Measurements from ENCODE around the gene SEC14L5. TPM values are rescaled to one million over a fixed set of nuclear protein-coding genes. Genes with fewer than 3 reads are reported as not detected.

Gene SEC14L5
- total RNA-seq, 6 experiments from 2014 or later, result not detected

- no peak overlapping the region for H3K27ac Mint-ChIP-seq
- no peaks in the 10 kb centered on the region; the same call in 1 of the 2 replicates for H3K4me1 Mint-ChIP-seq (ENCODE audit: low read depth)
- no peak for DNase-seq
- H3K9me3 Mint-ChIP-seq, result no peaks in the 10 kb centered on the region
- peaks cover 26% of the 10 kb centered on the region for H3K27me3 Mint-ChIP-seq (ENCODE audit: insufficient read depth)
- H3K4me3 Mint-ChIP-seq, result no peak overlapping the region
- H3K36me3 Mint-ChIP-seq (ENCODE audit: low read depth), result no peaks in the 10 kb centered on the region
- no peak for TF ChIP-seq CTCF (IDR thresholded peaks at IDR 0.05)
These were observed 10.9 kb downstream of the SEC14L5 start for GRCh38 chr16:4968879-4969483.

GRCh38 chr16:4970010-4970409, 11.9 kb downstream of the SEC14L5 start:
- H3K4me1 Mint-ChIP-seq (ENCODE audit: low read depth), result no peaks in the 10 kb centered on the region; the same call in 1 of the 2 replicates
- no peak for TF ChIP-seq CTCF (IDR thresholded peaks at IDR 0.05)
- no peaks in the 10 kb centered on the region for H3K9me3 Mint-ChIP-seq
- peaks cover 23% of the 10 kb centered on the region for H3K27me3 Mint-ChIP-seq (ENCODE audit: insufficient read depth)
- no peaks in the 10 kb centered on the region for H3K36me3 Mint-ChIP-seq (ENCODE audit: low read depth)
- H3K4me3 Mint-ChIP-seq, result no peak overlapping the region
- DNase-seq, result no peak
- no peak overlapping the region for H3K27ac Mint-ChIP-seq

- Mint-ChIP-seq H3K27ac (no peak overlapping the region), H3K36me3 (ENCODE audit: low read depth) (no peaks in the 10 kb centered on the region), H3K27me3 (ENCODE audit: insufficient read depth) (peaks cover 26% of the 10 kb centered on the region), H3K4me3 (no peak overlapping the region), H3K9me3 (no peaks in the 10 kb centered on the region; the same call in 1 of the 2 replicates), H3K4me1 (ENCODE audit: low read depth) (no peaks in the 10 kb centered on the region; the same call in 1 of the 2 replicates)
- DNase-seq, result no peak
- no peak for TF ChIP-seq CTCF (IDR thresholded peaks at IDR 0.05)
These were observed 14.9 kb downstream of the SEC14L5 start for GRCh38 chr16:4972938-4973587.

- no peak overlapping the region for H3K4me3 Mint-ChIP-seq
- no peak overlapping the region for H3K27ac Mint-ChIP-seq
- H3K4me1 Mint-ChIP-seq (ENCODE audit: low read depth), result no peaks in the 10 kb centered on the region; the same call in 1 of the 2 replicates
- H3K27me3 Mint-ChIP-seq (ENCODE audit: insufficient read depth), result peaks cover 21% of the 10 kb centered on the region
- H3K36me3 Mint-ChIP-seq (ENCODE audit: low read depth), result no peaks in the 10 kb centered on the region
- H3K9me3 Mint-ChIP-seq, result no peaks in the 10 kb centered on the region; the same call in 1 of the 2 replicates
- DNase-seq, result no peak
- TF ChIP-seq CTCF (IDR thresholded peaks at IDR 0.05), result no peak
These were observed 17.9 kb downstream of the SEC14L5 start for GRCh38 chr16:4976079-4976478.

GRCh38 chr16:4976611-4977145, 18.5 kb downstream of the SEC14L5 start:
- Mint-ChIP-seq H3K27me3 (ENCODE audit: insufficient read depth) (peaks cover 18% of the 10 kb centered on the region), H3K4me1 (ENCODE audit: low read depth) (no peaks in the 10 kb centered on the region; the same call in 1 of the 2 replicates), H3K9me3 (no peaks in the 10 kb centered on the region; the same call in 1 of the 2 replicates), H3K36me3 (ENCODE audit: low read depth) (no peaks in the 10 kb centered on the region), H3K27ac (no peak overlapping the region), H3K4me3 (no peak overlapping the region)
- TF ChIP-seq CTCF (IDR thresholded peaks at IDR 0.05), result no peak
- no peak for DNase-seq

Measured in HFFc6 (cell line).